Ramos (cell line): ENCODE data around the gene DNMT3A.
"Not testable (repeated sequence)": the region's sequence is repeated elsewhere in the genome, so short reads cannot be mapped to it uniquely, and the experiment has no call there.

Source experiments
- in situ Hi-C: fragments of 300-500 bp; cut with MboI; formaldehyde crosslinking; loops from one replicate; pipeline ENCODE4 v1.14.3; 2022; ENCODE audit warnings: low sequenced_read_pairs; ENCODE audit not compliant: unreplicated experiment

The DNMT3A gene

DNA sequence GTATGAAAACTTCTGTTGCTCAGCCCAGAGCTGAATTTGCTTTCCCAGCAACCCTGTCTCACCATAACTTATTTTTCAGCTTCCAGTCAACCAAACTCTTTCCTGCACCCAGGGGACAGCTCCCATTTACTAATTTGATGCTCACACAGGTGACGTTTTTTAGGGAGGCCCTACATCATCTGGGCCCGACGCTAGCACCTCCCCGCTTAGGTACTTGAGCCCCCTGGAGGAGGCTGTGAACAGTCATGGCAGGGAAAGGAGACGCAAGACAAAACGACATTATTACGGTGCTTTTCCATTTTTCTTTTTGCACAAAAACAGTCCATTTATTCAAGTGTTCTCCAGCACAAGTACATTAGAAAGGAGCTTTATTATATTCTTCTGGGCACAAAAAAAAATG lies 114.1 kb downstream of the DNMT3A start:
- in situ Hi-C loops = no loop called here

DNA sequence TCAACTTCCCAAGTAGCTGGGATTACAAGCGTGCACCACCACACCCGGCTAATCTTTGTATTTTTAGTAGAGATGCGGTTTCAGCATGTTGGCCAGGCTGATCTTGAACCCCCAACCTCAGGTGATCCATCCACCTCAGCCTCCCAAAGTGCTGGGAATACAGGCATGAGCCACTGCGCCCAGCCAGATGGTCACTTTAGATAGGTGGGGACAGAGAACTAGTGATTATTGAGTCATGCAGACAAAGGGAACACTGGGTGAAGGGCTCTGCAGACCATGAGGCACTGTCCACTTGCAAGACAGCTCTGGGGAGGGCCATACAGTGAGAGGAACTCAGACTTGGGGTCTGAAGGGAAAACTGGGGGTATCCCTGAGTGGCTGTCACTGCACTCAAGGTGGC lies 114.9 kb downstream of the DNMT3A start:
- in situ Hi-C loops = no loop called here

DNA sequence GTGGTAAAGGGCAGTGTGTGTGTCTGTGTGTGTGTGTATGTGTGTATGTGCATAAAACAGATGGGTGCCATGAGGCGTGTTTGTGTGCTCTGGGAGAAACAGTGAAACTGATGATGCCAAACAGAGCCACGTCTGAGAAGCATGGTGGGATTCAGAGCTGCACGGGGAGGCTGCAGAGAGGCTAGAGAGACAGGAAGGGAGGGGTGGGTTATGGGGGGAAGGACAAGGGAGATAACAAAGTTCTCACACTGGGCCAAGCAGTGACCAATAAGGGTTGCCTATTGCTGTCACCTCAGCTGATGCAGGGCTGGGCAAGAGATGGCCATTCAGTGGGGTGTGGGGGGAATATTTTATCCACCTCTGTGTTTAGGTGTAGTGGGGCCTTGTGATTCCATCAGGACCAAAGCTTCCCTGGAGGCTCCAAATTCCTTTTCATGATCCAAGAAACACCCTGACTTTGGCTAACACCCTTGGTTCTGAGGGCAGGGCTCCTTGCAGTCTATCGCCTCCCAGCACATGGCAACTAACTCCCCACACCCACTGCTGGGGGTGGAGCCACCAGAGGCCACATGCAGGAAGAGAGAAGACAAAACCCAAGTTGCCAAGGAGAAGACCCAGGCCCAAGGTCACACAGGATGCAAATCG lies 119.1 kb downstream of the DNMT3A start:
- in situ Hi-C loops = no loop called here

GRCh38 chr2:25221579-25221978 lies 120.1 kb downstream of the DNMT3A start:
- in situ Hi-C loops = no loop called here

- in situ Hi-C loops = no loop called here
These were observed 121.4 kb downstream of the DNMT3A start for GRCh38 chr2:25220313-25220712.

DNA sequence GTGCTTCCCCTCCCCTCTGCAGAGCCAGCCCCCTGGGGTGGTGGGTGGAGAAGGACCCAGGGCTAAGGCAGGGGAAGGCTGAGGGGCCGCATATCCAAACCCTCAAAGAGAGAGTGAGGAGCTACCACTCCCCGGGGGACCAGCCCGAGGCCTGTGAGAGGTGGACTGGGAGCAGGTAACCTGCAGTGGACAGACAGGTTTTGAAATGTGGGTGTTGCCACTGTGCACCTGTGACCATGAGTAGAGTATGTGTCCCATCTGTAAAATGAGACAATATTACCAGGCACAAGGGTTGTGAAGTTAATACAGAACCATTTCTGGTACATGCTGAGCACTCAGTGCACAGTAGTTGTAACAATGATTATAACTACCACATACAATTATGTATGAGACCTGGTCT lies 122.1 kb downstream of the DNMT3A start:
- in situ Hi-C loops = no loop called here

GRCh38 chr2:25218100-25218499 lies 123.6 kb downstream of the DNMT3A start:
- in situ Hi-C loops = no loop called here

DNA sequence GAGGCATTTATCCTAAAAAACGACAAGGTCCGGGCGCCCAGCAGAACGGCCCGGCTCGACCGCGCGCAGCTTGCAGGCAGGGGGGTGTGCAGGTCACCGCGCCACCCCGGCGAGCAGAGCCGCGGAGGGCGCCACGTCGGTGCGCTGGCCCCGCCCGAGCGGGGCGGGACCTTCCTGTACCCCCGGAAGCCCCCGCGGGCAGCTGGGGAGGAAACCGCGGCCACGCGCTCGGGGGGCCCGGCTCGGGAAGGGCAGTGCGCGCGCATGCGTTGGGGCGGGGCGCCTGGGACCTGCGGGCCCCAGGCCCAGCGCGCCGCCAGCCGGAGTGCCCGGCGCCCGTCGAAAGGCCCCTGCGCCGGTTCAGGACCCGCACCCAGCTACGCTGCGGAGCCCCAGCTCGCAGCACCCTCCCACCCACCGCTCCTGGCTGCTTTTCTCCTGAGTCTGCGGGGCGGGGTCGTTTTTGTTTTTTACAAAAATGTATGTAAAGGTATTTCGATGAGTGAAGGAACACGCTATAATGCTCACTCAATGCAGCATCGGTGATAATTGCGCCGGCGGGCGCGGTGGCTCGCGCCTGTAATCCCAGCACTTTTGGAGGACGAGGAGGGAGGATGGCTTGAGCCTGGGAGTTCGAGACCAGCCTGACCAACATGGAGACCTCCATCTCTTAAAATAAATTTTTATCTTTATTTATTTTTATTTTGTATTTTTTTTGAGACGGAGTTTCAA lies 125.6 kb downstream of the DNMT3A start:
- in situ Hi-C loops = no loop called here

GRCh38 chr2:25215232-25215631 lies 126.5 kb downstream of the DNMT3A start:
- in situ Hi-C loops = no loop called here

- in situ Hi-C loops = no loop called here
These were observed 128.5 kb downstream of the DNMT3A start for GRCh38 chr2:25213229-25213628.

GRCh38 chr2:25210923-25211322 lies 130.8 kb downstream of the DNMT3A start:
- in situ Hi-C loops = not testable (repeated sequence)

DNA sequence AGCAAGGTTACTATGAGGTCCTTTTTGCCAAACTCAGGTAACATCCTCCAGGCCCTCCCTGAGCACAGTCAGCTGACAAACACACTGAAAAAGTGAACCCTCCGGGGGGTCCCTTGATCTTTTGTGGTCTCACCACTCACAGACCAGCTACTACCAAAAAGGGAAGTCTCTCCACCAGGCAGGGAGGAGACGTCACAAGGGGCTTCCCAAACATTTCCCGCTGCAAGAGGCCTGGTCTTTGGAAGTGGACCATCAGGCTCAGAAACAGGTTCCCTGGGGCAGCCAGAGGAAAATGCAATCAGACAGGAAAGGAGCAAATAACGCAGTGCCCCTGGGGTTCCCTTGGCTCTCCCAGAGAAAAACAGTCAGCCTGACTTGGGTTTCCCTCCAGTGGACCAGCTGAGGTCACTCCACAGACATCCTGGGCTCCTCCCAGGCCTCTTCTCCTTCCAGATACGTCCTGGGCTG lies 134.6 kb downstream of the DNMT3A start:
- in situ Hi-C loops = no loop called here

DNA sequence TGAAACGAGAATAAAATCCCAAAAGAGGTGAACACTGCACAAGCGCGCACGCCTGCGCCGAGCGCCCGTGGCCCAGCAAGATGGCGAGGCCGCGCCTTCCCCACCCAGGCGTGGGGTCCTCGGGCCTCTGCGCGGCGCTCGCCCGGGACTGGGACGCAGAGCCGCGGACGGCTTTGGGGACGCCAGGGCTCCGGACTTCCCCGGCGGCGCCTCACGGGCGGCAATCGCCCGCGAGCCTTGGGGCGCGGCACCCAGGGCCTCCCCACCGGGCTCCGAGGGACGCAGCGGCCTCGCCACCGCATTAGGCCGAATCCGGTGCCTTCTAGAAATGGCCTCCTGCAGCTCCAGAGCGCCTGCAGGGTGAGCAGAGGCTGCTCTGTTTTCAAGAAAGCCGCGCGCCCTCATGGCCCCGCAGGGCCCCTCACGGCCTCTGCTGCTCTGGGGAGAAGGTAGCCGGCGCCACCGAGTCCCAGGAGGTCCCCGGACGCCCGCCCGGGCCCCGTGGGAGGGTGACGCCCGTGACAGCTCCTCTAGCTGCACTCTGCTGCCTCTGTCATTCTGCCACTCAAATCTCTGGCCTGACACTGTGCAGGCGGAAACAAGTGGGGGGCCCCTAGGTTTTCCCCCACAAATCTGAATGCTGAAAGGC lies 137.4 kb downstream of the DNMT3A start:
- in situ Hi-C loops = no loop called here

DNA sequence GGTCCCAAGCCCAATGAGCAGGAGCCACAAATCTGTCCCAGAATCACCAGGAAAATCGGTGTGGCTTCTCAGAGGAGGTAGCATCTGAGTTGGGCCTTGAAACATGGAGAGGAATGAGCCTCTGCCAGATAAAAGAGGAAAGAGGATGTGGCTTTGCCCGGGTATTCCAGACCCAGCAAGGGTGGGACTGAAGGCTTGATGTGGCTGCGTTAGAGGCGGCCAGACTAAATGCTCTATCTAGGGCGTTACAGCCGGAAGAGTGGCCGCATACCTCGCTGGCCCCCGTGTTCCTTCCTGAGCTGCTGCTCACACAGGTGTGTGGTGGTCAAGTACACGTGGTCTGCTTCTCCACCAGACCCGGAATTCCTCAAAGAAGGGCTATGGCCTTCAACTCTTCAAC lies 139.4 kb downstream of the DNMT3A start:
- in situ Hi-C loops = no loop called here

DNA sequence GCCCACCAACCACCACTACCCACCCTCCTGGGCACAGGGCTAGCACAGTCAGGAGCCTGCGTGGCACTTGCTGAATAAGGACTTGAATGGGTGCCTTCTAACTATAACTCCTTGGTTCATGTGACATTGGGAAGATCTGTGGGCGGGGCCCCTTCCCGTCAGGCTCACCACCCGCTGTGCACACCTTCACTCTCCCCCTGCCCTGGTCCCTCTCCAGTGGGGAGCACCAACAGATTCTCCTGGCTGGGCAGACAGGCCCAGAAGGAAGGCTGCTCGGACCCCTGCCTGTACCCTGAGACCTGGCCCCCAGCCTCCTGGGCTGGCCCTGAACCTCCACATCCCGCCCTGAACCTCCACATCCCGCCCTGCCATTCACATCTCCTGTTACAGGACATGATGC lies 139.9 kb downstream of the DNMT3A start:
- in situ Hi-C loops = no loop called here

GRCh38 chr2:25201265-25201664 lies 140.5 kb downstream of the DNMT3A start:
- in situ Hi-C loops = no loop called here

DNA sequence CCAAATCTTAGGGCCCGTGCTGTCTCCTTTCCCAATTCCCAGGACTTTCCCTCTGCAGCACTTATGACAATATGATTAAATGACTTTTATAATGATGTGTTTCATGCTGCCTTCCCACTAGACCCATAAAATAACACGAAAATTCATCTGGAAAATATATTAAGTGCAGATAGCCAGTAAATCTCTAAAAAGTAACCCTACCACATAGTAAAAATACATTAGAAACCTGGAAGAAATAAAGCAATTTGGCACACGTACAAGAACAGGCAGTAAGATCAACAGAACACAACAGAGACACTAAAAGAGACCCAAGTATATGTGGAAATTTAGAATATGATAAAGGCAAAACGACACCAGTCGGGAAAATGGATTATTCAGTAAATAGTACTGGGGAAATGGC lies 143.1 kb downstream of the DNMT3A start:
- in situ Hi-C loops = no loop called here

DNA sequence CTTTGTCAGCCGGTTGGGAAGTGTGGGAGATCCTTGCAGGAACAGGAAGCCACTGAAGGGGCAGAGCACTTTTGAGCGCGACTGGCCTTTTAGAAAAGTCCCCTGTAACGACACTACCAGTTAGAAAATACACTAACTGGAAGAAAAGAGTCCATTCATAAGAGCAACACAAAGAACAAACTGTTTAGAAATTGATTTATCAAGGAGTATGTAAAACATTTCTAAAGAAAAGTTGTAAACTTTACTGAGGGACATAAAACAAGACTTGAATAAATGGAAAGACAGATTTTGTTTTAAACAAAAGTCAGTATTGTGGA lies 143.6 kb downstream of the DNMT3A start:
- in situ Hi-C loops = no loop called here

- in situ Hi-C loops = no loop called here
These were observed 144.2 kb downstream of the DNMT3A start for GRCh38 chr2:25197336-25198208.

GRCh38 chr2:25194576-25195122 lies 147.1 kb downstream of the DNMT3A start:
- in situ Hi-C loops = no loop called here
